ENCODE measurements around the gene CPT1B.
"Not testable (repeated sequence)": the region's sequence is repeated elsewhere in the genome, so short reads cannot be mapped to it uniquely, and the experiment has no call there.

The CPT1B gene

DNA sequence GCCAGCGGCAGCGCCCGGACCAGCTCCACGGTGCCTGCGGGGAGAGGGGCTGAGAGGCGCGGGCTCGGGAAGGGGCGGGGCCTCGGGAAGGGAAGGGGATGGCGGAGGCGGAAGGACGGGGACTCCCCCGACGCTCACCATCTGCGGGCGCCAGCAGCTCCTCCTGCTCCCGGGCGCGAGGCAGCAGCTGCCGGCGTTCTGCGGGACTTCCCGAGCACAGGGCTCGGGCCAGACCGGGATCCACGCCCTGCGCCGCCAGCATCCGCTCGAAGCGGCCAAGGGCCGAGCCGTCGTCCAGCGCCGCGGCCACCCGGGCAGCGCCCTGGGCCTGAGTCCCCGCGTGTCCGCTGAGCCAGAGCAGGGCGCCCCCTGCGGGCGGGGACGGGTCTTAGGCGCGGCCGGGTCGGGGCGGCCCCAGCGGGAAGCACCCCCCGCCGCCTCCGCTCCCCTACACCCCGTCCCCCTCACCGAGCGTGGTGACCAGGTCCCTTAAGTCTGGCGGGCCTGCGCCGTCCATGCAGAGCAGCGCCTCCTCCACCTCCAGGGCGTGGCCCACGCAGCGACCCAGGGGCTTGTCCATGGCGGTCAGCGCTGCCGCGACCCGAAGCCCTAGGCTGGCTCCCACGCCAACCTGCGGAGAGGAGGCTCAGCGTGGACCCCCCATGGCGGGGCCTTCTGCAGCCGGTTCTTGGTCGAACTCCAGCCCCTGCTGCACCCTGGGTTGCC lies 52.0 kb downstream of the CPT1B start:
- DNase-seq = peak; percentile 89

DNA sequence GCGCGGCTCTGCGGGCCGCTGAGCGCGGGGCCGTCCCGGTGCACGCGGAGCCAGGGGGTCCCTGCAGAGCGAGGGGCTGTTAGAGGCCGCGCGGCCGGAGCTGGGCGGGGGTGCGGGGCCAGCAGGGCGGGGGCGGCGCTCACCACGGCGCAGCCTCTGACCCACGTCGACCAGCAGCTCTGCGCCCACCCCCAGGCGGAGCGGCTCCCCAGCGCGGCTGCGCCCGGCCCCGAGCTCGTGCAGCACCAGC lies 52.4 kb downstream of the CPT1B start:
- DNase-seq = no peak

DNA sequence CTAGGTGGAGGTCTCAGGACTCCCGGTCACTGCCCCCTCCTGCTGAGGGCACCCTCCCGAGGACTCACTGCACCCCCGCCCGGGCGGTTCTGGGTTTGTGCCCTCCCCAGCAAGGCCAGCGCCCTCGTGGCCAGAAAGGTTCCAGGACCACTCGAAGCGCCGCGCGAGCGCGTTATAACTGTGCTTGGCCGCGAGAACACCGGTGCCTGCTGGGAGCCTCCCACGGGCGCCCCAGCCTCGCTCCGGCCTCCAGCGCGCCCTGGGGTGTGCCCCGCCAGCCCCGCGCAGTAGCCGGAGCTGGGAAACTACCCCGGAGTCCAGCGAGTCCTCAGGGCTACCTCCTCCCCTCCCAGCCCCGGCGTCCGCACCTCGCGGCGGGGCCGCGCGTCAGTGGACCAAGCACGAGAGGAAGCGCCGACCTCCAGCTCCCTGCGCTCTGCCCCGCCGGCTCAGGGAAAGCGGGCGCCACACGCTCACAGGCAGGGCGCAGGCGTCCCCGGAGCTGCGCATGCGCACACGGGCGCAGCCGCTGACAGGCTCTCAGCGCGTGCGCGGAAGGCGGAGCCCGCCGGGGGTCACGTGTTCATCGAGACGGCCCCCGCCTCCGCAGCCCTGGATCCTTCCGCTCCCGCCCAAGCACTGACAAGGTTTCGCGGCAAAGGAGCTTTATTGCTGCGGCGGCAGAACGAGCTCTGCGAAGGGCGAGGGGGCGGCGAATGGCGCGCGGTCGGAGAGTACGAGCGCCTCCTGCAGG lies 52.9 kb downstream of the CPT1B start, which contains the start of gene SCO2:
TSS of gene SCO2 (minus strand) at position 495 of the 754 bp plus-strand sequence. CDS start 1,187 bp downstream, outside the sequence.
- DNase-seq = peak; percentile 97

DNA sequence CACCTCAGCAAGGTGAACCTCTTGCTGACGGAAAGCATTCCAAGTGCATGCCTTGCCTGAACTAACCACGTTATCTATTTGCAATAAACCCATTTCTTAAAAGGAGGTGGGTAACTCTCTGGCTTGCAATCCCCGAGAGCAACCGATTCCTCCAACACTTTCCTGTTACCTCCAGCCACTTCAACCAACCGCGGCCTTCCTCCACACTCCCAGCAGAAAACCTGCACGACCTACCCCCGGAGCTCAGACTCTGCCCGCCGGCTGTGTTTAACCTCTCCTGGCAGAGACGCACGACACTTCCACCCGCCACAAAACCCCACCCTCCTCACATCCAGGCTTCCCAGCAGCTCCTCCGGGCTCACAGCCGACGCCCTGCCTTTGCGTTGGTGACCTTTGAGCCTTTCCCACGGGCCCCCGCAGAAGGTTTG lies 53.5 kb downstream of the CPT1B start:
- DNase-seq = no peak

DNA sequence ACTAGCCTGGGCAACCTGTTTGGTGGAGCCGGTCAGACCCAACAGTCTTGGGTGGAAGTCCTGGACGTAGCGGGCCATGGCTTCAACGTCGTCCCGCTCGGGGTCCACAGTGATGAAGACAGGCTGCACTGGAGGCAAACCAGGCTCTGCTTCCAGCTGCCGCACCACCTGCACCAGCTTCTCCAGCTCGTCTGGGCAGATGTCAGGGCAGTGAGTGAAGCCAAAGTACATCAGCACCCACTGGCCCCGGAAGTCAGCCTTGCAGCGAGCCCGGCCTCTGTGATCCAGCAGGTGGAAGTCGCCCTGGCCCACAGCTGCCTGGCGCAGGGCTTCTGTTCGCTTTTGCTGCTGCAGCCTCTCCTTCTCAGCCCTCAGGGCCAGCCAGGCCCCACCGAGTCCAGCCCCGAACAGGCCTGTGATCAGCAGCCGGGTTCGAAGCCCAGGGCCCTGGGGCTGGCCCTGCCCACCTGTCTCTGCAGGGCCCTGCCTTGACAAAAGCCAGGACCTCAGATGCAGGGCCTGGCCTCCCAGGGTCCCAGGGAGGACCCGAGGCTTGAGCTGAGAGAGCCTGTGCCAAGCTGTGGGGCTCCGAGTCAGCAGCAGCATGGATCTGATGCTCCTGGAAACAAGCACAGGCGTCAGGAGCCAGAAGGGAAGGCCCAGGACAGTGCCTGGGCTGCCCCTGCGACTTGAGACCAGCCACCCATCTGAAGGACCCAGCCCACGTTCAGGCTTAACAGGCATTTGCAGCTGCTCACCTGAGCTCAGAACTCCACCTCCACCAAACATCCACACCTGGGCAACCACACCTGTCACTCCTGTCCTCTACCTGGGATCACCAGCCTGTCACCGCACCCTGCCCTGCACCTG lies 54.2 kb downstream of the CPT1B start:
- DNase-seq = no peak

DNA sequence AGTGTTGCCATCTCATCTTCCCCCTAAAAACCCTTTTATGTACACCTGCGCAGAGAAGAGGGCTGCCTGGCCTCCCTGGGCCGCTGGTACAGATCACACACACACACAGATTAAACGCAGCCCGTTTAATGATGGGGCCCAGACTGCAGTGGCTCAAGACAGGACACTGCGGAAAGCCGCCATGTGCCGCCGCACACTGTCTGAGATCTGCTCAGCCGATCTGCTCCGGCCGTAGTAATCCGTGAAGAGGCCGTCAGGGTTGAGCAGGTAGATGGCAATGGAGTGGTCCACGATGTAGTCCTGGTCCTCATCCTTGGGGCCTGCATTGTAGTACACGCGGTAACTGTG lies 54.8 kb downstream of the CPT1B start:
- no peak for DNase-seq

DNA sequence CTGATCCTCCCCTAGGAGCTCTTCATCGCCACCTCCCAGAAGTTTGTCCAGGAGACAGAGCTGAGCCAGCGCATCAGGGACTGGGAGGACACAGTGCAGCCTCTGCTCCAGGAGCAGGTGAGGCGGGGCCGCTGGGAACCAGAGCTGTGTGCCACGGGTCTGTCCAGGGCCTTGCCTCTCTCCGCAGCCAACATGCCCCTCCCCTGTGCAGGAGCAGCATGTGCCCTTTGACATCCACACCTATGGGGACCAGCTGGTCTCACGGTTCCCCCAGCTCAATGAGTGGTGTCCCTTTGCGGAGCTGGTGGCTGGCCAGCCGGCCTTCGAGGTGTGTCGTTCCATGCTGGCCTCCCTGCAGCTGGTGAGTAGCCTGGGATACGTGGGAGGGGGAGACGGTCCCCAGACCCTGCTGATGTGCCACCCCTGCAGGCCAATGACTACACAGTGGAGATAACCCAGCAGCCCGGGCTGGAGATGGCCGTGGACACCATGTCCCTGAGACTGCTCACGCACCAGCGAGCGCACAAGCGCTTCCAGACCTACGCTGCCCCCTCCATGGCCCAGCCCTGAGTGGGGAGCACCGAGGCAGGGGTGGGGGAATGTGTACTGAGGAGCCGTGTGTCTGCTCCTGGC lies 55.3 kb downstream of the CPT1B start:
- DNase-seq = no peak

DNA sequence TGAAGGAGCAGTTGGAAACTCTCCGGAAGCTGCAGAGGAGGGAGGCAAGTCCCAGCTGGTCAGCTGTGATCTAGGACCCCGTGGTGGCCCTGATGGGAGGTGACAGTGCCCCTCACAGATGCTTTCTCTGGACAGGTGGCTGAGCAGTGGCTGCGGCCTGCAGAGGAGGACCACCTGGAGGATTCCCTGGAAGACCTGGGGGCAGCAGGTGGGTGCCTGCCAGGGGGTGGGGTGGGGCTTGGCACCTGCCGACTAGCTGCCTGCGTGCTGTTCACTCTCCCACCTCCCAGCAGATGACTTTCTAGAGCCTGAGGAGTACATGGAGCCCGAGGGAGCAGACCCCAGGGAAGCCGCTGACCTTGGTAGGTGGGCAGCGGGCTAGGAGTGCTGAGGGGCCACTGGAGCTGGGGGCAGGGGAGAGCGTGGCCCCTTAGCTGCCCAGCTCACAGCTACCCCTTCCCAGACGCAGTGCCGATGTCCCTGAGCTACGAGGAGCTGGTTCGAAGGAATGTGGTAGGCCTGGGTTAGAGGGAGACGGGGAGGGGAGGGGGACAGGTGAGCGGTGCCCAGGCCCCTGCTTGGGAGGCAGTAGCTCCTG lies 55.9 kb downstream of the CPT1B start:
- DNase-seq = no peak

DNA sequence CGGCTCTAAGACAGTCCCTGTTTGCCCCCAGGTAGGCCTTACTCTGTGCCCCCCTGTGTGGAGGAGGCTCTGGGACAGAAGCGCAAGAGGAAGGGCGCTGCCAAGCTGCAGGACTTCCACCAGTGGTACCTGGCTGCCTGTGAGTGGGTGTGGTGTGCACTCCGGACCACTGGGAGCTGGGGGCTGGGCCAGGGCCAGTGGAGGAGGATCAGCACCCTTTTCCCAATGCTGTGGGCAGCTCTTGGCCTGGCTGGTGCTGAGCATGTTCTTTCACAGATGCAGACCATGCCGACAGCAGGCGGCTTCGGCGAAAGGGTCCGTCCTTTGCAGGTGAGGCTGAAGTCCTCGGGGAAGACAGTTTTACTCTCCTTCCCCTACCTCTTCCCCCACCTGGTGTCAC lies 56.5 kb downstream of the CPT1B start:
- no peak for DNase-seq

DNA sequence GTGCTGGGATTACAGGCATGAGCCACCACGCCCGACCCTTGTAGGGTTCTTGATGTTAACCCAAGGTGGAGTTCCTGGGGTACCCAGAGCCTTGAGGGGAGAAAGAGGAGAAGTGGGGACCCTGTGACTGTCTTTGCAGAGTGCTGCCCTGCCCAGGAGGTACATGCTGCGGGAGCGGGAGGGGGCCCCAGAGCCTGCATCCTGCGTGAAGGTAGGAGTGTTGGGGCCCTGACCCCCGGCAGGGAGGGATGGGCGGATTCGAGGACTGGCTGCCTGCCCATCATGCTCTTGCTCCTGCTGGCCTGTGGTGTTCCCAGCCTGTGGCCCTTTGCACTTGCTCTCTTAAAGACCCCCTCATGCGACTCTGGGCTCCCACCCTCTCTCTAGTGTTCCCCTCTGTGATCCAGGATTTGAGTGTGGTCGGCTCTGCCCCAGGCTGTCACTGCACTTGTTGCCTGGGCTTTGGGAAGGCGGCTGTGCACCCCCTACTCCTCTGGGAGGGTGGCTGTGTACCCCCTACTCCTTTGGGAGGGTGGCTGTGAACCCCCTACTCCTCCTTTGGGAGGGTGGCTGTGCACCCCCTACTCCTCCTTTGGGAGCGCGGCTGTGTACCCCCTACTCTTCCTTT lies 57.3 kb downstream of the CPT1B start:
- DNase-seq = no peak

DNA sequence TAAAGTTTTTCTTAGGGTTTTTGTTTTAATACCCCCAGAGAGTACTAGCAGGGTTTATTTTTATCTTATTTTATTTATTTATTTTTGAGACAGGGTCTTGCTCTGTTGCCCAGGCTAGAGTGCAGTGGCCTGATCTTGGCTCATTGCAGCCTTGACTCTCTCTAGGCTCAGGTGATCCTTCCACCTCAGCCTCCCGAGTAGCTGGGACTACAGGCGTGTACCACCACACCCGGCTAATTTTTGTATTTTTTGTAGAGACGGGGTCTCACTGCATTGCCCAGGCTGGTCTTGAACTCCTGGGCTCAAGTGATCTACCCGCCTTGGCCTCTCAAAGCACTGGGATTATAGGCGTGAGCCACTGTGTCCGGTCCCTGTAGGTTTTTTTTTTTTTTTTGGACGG lies 58.0 kb downstream of the CPT1B start:
- DNase-seq = not testable (repeated sequence)

DNA sequence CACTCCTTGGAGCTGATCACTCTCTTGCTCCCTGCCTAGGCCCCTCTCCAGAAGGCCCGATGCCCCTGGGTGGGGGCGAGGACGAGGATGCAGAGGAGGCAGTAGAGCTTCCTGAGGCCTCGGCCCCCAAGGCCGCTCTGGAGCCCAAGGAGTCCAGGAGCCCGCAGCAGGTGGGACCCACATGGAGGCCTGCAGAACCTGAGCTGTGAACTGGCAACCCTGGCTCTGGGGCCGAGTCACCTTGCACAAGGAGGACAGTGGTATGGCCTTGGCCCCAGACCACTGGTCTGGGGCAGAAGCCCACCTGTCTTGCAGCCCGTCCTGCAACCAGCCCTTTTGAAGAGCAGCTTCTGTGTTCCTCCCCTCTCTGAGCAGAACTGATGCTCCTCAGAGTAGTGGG lies 59.1 kb downstream of the CPT1B start:
- no peak for DNase-seq

Measured in CD4-positive, alpha-beta T cell treated with Interleukin-17A for 1 hour (primary cell).